NCI-H1092 treated with DMSO at 0.1 percent for 48 hours (cell line): ENCODE data around the gene SAMD14.
A peak's percentile ranks its signal among the peaks of the same experiment; 100 is the strongest.

ENCODE experiments used
- DNase-seq: peaks from one replicate; lab custom pipeline; 2025; lab: John Stamatoyannopoulos, UW

The SAMD14 gene

GRCh38 chr17:50129728-50130558, at the start of gene SAMD14:
TSS of gene SAMD14 (minus strand) at chr17:50130160. CDS start at chr17:50124959, 5,201 bp downstream.
- no peak for DNase-seq

GRCh38 chr17:50177983-50178834, 48.2 kb upstream of the SAMD14 start:
- peak; percentile 23 for DNase-seq

GRCh38 chr17:50177476-50177875, 47.5 kb upstream of the SAMD14 start:
- no peak for DNase-seq

GRCh38 chr17:50176559-50177357, 46.8 kb upstream of the SAMD14 start:
- no peak for DNase-seq

GRCh38 chr17:50175035-50175807, 45.3 kb upstream of the SAMD14 start:
- no peak for DNase-seq

- DNase-seq: no peak
Measured at GRCh38 chr17:50174444-50174843, 44.5 kb upstream of the SAMD14 start.

GRCh38 chr17:50173335-50173941, 43.5 kb upstream of the SAMD14 start:
- DNase-seq: no peak

GRCh38 chr17:50172936-50173334, 43.0 kb upstream of the SAMD14 start:
- no peak for DNase-seq

GRCh38 chr17:50172130-50172529, 42.2 kb upstream of the SAMD14 start:
- DNase-seq: no peak

- DNase-seq: no peak
Measured at GRCh38 chr17:50171371-50172071, 41.6 kb upstream of the SAMD14 start.

- no peak for DNase-seq
Measured at GRCh38 chr17:50170662-50171370, 40.9 kb upstream of the SAMD14 start.

GRCh38 chr17:50169881-50170459, 40.0 kb upstream of the SAMD14 start:
- no peak for DNase-seq

- peak; percentile 35 for DNase-seq
Measured at GRCh38 chr17:50169121-50169764, 39.3 kb upstream of the SAMD14 start.

GRCh38 chr17:50168319-50168718, 38.4 kb upstream of the SAMD14 start:
- DNase-seq: no peak

- no peak for DNase-seq
Measured at GRCh38 chr17:50167371-50167770, 37.4 kb upstream of the SAMD14 start.

- no peak for DNase-seq
Measured at GRCh38 chr17:50166518-50167181, 36.7 kb upstream of the SAMD14 start.

GRCh38 chr17:50165867-50166517, 36.0 kb upstream of the SAMD14 start, which contains the start of gene SGCA:
TSS of gene SGCA (plus strand) at chr17:50166005. CDS start at chr17:50166041, 36 bp downstream.
- DNase-seq: no peak

- no peak for DNase-seq
Measured at GRCh38 chr17:50165466-50165865, 35.5 kb upstream of the SAMD14 start.
